Body of pancreas (tissue), 4 donors: Measurements from ENCODE around the gene NBAS.

Experiments
- CTCF ChIP-seq, 7 experiments: fragments of 450-650 bp in 4 of 7; fragments of 200-600 bp in 3 of 7; sonication (generic) in 3 of 7; IDR thresholded peaks; one replicate each; pipeline ENCODE4 v1.5.1; 2016 to 2019; ENCODE audit warnings: antibody characterized with exemption in 7 of 7
- POLR2A ChIP-seq, 3 donors: fragments of 450-650 bp; IDR thresholded peaks; one replicate each; pipeline ENCODE4 v1.6.1; 2016; ENCODE audit warnings: antibody characterized with exemption in 3 of 3, mild to moderate bottlenecking in 2 of 3

- no peak for TF ChIP-seq CTCF (IDR thresholded peaks at IDR 0.05)
- no peak for TF ChIP-seq POLR2A (IDR thresholded peaks at IDR 0.05)
These were observed 45.6 kb upstream of the NBAS start for GRCh38 chr2:15606481-15607441.
